Measurements from ENCODE around the gene KIFC3. TPM values are rescaled to one million over a fixed set of nuclear protein-coding genes. Genes with fewer than 3 reads are reported as not detected.
"Not testable (repeated sequence)": the region's sequence is repeated elsewhere in the genome, so short reads cannot be mapped to it uniquely, and the experiment has no call there.

Gene KIFC3
- total RNA-seq, 1 donor from 2014 or later, result 0.76 TPM

- Mint-ChIP-seq H3K27me3 (ENCODE audit: unreplicated experiment) (peaks cover 13% of the 10 kb centered on the region), H3K4me1 (ENCODE audit: low read depth, unreplicated experiment) (peaks cover 15% of the 10 kb centered on the region), H3K9me3 (ENCODE audit: unreplicated experiment) (peaks cover 12% of the 10 kb centered on the region), H3K27ac (ENCODE audit: unreplicated experiment) (no peak overlapping the region), H3K4me3 (ENCODE audit: unreplicated experiment) (no peak overlapping the region), H3K36me3 (ENCODE audit: unreplicated experiment) (no peaks in the 10 kb centered on the region)
- no peak for DNase-seq
- TF ChIP-seq CTCF (IDR thresholded peaks at IDR 0.05; ENCODE audit: partially characterized antibody, unreplicated experiment), result no peak
Observed at GRCh38 chr16:57814896-57815295, 12.6 kb upstream of the KIFC3 start.

GRCh38 chr16:57813466-57813865 lies 11.2 kb upstream of the KIFC3 start:
- H3K4me3 Mint-ChIP-seq (ENCODE audit: unreplicated experiment), result no peak overlapping the region
- no peak for TF ChIP-seq CTCF (IDR thresholded peaks at IDR 0.05; ENCODE audit: partially characterized antibody, unreplicated experiment)
- H3K27me3 Mint-ChIP-seq (ENCODE audit: unreplicated experiment), result peaks cover 13% of the 10 kb centered on the region
- DNase-seq, result no peak
- peaks cover 15% of the 10 kb centered on the region for H3K4me1 Mint-ChIP-seq (ENCODE audit: low read depth, unreplicated experiment)
- H3K27ac Mint-ChIP-seq (ENCODE audit: unreplicated experiment), result no peak overlapping the region
- H3K36me3 Mint-ChIP-seq (ENCODE audit: unreplicated experiment), result no peaks in the 10 kb centered on the region
- peaks cover 12% of the 10 kb centered on the region for H3K9me3 Mint-ChIP-seq (ENCODE audit: unreplicated experiment)

GRCh38 chr16:57811340-57811739 lies 9.0 kb upstream of the KIFC3 start:
- H3K9me3 Mint-ChIP-seq (ENCODE audit: unreplicated experiment); H3K4me3 Mint-ChIP-seq (ENCODE audit: unreplicated experiment); H3K27ac Mint-ChIP-seq (ENCODE audit: unreplicated experiment); H3K4me1 Mint-ChIP-seq (ENCODE audit: low read depth, unreplicated experiment); H3K27me3 Mint-ChIP-seq (ENCODE audit: unreplicated experiment); H3K36me3 Mint-ChIP-seq (ENCODE audit: unreplicated experiment); DNase-seq: not testable (repeated sequence)

- Mint-ChIP-seq H3K27me3 (ENCODE audit: unreplicated experiment) (peaks cover 2% of the 10 kb centered on the region), H3K36me3 (ENCODE audit: unreplicated experiment) (no peaks in the 10 kb centered on the region), H3K4me3 (ENCODE audit: unreplicated experiment) (no peak overlapping the region), H3K4me1 (ENCODE audit: low read depth, unreplicated experiment) (peaks cover 3% of the 10 kb centered on the region), H3K27ac (ENCODE audit: unreplicated experiment) (no peak overlapping the region), H3K9me3 (ENCODE audit: unreplicated experiment) (peaks cover 4% of the 10 kb centered on the region)
- no peak for TF ChIP-seq CTCF (IDR thresholded peaks at IDR 0.05; ENCODE audit: partially characterized antibody, unreplicated experiment)
- DNase-seq, result no peak
Observed at GRCh38 chr16:57810197-57811031, 8.1 kb upstream of the KIFC3 start.

GRCh38 chr16:57809276-57810196 lies 7.2 kb upstream of the KIFC3 start:
- Mint-ChIP-seq H3K27me3 (ENCODE audit: unreplicated experiment) (peaks cover 2% of the 10 kb centered on the region), H3K27ac (ENCODE audit: unreplicated experiment) (no peak overlapping the region), H3K4me3 (ENCODE audit: unreplicated experiment) (no peak overlapping the region), H3K9me3 (ENCODE audit: unreplicated experiment) (peaks cover 4% of the 10 kb centered on the region), H3K36me3 (ENCODE audit: unreplicated experiment) (no peaks in the 10 kb centered on the region), H3K4me1 (ENCODE audit: low read depth, unreplicated experiment) (peaks cover 3% of the 10 kb centered on the region)
- DNase-seq, result no peak
- TF ChIP-seq CTCF (IDR thresholded peaks at IDR 0.05; ENCODE audit: partially characterized antibody, unreplicated experiment), result no peak
